Testis (tissue), 3 donors: ENCODE data around the gene PRKG1. TPM values are rescaled to one million over a fixed set of nuclear protein-coding genes. Genes with fewer than 3 reads are reported as not detected.
A peak's percentile ranks its signal among the peaks of the same experiment; 100 is the strongest.

Experiments used
- DNase-seq: peaks from one replicate; pipeline ENCODE4 v3.0.0-alpha.2; 2019
- H3K27ac ChIP-seq, 2 donors: fragments of 200-600 bp; sonication (generic); one replicate each; pipeline ENCODE4 v1.5.1; 2019
- H3K27me3 ChIP-seq: fragments of 200-600 bp; sonication (generic); one replicate; pipeline ENCODE4 v1.5.1; 2019
- H3K36me3 ChIP-seq: fragments of 200-600 bp; sonication (generic); one replicate; pipeline ENCODE4 v1.5.1; 2017; ENCODE audit warnings: low read depth; ENCODE audit errors: missing control alignments
- H3K4me1 ChIP-seq: fragments of 200-600 bp; sonication (generic); one replicate; pipeline ENCODE4 v1.5.1; 2019
- H3K4me3 ChIP-seq, 2 donors: fragments of 200-600 bp; sonication (generic); one replicate each; pipeline ENCODE4 v1.5.1; 2017 to 2019
- H3K9me3 ChIP-seq: fragments of 200-600 bp; sonication (generic); one replicate; pipeline ENCODE4 v1.5.1; 2017
- POLR2A ChIP-seq: fragments of 450-650 bp; IDR thresholded peaks from one replicate; pipeline ENCODE4 v1.6.1; 2017; ENCODE audit warnings: antibody characterized with exemption, mild to moderate bottlenecking, moderate library complexity
- WGBS, 2 donors: methylation state at CpG; one replicate each; pipeline ENCODE4 v1.1.5; 2018; 5-methylcytosine and 5-hydroxymethylcytosine counted together
- intact Hi-C: fragments of 100-400 bp; cut with DNase I; formaldehyde crosslinking; loops from one replicate; pipeline ENCODE4 v1.15.1; 2023; ENCODE audit warnings: low total_unique reads
- polyA plus RNA-seq: library from polyadenylated mRNA; stranded (reverse); fragments of 350-450 nt; fragmentation: Illumina TruSeq; extraction: RNeasy Lipid Tissue Mini Kit (QIAGEN cat#74804); gene quantifications from one replicate; pipeline ENCODE4 v1.2.3, GENCODE V29; 2014; ENCODE audit warnings: low read depth, low replicate concordance; ENCODE audit not compliant: insufficient read depth
- total RNA-seq, 2 donors: library from RNA; depleted of rRNA; stranded (reverse); fragments of >200 nt; gene quantifications; one replicate each; pipeline ENCODE4 v1.2.3, GENCODE V29; 2016
- TF ChIP-seq, protein P1 (sequence below), 3 experiments: fragments of 450-650 bp in 2 of 3; fragments of 200-600 bp in 1 of 3; sonication (generic) in 1 of 3; IDR thresholded peaks; one replicate each; pipeline ENCODE4 v1.5.1; 2016 to 2019; ENCODE audit warnings: antibody characterized with exemption in 3 of 3, mild to moderate bottlenecking in 2 of 3, moderate library complexity in 1 of 3

The PRKG1 gene
- total and polyA plus RNA-seq, 3 donors from 2014 or later: 6.3 to 15.3 (median 12.5) TPM

DNA sequence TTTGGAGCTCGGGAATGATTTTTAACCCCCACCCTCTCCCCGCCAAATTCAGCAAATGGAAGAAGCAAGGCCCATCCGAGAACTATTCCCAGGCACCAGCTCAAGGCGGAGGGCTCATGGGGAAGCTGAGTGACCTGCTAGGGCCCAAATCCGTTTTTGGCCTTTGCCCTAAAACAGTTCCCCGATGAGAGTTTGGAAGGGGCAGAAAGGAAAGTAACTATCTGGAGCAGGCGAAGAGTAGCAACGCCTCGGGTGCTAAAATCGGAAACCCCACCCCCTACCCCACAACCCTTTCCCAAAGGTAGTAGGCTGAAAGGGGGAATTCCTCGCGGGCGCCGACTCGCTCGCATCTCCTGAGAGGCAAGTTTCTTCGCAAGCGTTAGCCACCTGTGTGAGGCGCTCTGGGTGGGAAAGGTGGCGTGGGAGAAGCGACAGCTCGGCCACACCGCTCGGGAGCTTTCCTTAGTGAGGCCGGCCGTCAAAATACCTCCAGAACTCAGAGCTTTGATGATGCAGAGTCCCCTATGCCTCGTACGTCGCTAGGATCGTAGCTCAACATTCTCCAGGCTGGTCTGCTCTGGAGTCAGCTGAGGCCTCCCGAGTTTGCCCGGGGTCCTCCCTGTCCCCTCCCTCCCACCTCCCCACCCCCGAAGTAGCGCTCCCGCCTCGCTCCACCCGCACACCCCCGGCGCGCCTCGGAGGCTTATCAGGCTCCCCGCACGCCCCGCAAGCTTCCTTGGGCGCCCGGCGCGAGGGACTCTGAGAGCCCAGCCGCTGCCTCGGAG lies 642 bp upstream of the PRKG1 start:
- 2 to 3% methylated on average over 40 to 47 of the region's 50 CpGs for WGBS, 2 donors
- peak overlapping the region; percentile 79 to 93 for H3K27ac ChIP-seq
- H3K4me1 ChIP-seq: no peaks in the 10 kb centered on the region
- H3K9me3 ChIP-seq: no peaks in the 10 kb centered on the region
- H3K27me3 ChIP-seq: no peaks in the 10 kb centered on the region
- DNase-seq: peak; percentile 51
- TF ChIP-seq POLR2A: no peak
- TF ChIP-seq, protein P1, sequence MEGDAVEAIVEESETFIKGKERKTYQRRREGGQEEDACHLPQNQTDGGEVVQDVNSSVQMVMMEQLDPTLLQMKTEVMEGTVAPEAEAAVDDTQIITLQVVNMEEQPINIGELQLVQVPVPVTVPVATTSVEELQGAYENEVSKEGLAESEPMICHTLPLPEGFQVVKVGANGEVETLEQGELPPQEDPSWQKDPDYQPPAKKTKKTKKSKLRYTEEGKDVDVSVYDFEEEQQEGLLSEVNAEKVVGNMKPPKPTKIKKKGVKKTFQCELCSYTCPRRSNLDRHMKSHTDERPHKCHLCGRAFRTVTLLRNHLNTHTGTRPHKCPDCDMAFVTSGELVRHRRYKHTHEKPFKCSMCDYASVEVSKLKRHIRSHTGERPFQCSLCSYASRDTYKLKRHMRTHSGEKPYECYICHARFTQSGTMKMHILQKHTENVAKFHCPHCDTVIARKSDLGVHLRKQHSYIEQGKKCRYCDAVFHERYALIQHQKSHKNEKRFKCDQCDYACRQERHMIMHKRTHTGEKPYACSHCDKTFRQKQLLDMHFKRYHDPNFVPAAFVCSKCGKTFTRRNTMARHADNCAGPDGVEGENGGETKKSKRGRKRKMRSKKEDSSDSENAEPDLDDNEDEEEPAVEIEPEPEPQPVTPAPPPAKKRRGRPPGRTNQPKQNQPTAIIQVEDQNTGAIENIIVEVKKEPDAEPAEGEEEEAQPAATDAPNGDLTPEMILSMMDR (IDR thresholded peaks at IDR 0.05): no peak
- intact Hi-C loops: no loop called here
- H3K36me3 ChIP-seq: no peaks in the 10 kb centered on the region
- peak overlapping the region; percentile 71 to 72 for H3K4me3 ChIP-seq

DNA sequence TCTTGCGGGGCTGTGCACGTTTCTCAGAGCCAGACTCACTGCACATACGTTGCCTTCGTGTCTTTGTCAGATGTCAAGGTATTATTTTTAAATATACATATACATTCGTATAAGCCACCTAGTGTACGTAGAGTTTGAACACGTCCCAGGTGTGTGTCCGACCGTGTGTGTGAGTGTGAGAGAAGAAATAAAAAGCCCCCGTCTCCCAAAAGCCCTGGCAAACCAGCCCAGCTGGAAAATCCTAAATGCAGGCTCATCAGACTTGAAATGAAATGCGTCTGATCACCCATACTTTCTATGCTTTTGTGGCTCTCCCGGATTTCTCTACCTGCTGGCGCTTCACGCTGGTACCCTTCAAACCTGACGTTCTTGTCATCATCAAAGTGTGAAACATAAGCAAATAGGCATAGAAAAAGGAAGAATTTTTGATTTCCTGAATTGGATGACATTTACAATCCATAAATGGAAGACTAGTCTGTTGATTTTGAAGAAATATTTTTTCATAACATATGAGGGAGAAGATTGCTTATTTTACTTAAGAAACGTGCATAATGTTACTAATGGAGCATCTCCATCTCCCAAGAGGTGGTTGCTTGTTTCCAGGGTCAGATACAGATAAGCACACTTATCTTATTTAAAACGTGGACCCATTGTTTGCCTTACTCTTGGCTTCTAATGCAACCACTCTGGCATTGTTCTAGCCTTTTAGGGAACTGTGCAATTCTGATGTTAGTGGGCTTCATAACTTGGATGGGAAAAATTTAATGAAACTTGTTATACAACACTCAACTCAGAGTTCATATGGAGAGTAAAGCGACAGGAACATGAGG lies 971 bp downstream of the PRKG1 start:
- no peak for TF ChIP-seq POLR2A
- TF ChIP-seq, protein P1 (IDR thresholded peaks at IDR 0.05): no peak
- Histone ChIP-seq H3K27ac (peak overlapping the region; percentile 79 to 93), H3K9me3 (no peaks in the 10 kb centered on the region), H3K4me1 (peaks cover 3% of the 10 kb centered on the region), H3K27me3 (no peaks in the 10 kb centered on the region), H3K4me3 (peak overlapping the region; percentile 71 to 72), H3K36me3 (no peaks in the 10 kb centered on the region)
- no peak for DNase-seq
- 5 to 7% methylated on average over 18 of the region's 18 CpGs for WGBS, 2 donors
- intact Hi-C loops: no loop called here

DNA sequence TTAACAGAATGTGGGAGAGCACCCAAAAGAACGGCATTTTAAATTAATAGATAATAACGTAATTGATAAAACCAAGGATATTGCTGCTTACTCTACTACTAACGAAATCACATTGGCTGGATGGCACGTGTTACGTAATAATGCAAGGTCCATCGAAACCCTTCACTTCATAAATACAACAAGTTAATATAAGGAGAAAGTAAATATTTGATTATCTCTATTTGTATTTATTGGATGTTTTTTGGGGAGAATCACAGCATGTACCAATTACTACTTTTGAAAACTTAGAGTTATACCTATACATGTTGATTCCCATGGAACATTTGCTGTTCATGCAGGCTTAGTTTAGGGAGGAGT lies 1.6 kb downstream of the PRKG1 start:
- H3K4me1 ChIP-seq: peaks cover 4% of the 10 kb centered on the region
- WGBS, 2 donors: 26 to 34% methylated on average over 6 of the region's 6 CpGs

DNA sequence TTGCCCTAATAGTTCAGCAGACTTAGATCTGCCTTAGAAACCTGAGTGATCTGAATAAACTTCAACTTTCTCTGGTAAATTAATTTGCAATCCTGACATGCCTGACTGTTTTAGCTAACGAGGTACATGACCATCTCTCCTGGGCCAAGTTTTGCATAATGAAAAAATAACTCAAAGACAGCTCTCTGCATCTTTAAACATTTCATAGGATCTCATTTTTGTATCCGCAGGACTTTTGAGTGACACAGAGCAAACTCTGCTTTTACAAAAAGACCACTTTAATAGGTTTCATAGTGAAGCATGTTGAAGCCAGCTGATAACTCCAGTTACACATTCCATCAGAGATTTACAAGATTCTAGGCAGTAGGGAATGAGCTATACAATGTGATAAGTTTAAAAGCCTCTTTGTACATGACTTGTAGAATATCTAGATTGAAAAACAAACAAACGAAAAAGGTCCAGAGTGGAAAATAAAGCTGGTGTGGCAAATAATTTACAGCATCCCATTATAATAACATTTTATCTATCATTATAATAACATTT lies 2.1 kb downstream of the PRKG1 start:
- H3K4me3 ChIP-seq: peak overlapping the region in 1 of 2 donors; percentile 7
- no peaks in the 10 kb centered on the region for H3K36me3 ChIP-seq
- intact Hi-C loops: no loop called here
- no peak for TF ChIP-seq POLR2A
- TF ChIP-seq, protein P1 (IDR thresholded peaks at IDR 0.05): no peak
- H3K4me1 ChIP-seq: peaks cover 4% of the 10 kb centered on the region
- WGBS, 2 donors: 26 to 34% methylated on average over 3 of the region's 3 CpGs
- no peak overlapping the region for H3K27ac ChIP-seq
- no peak for DNase-seq
- no peaks in the 10 kb centered on the region for H3K9me3 ChIP-seq
- H3K27me3 ChIP-seq: no peaks in the 10 kb centered on the region

More for the DNA sequence above, 1.6 kb downstream of the PRKG1 start:
- DNase-seq: no peak
- no peaks in the 10 kb centered on the region for H3K27me3 ChIP-seq
- TF ChIP-seq, protein P1 (IDR thresholded peaks at IDR 0.05): no peak
- no peak for TF ChIP-seq POLR2A
- H3K27ac ChIP-seq: no peak overlapping the region
- H3K36me3 ChIP-seq: no peaks in the 10 kb centered on the region
- intact Hi-C loops: no loop called here
- peak overlapping the region; percentile 7 to 72 for H3K4me3 ChIP-seq
- no peaks in the 10 kb centered on the region for H3K9me3 ChIP-seq
